WTC11 (cell line): ENCODE results near the gene TRPC3. TPM values are rescaled to one million over a fixed set of nuclear protein-coding genes. Genes with fewer than 3 reads are reported as not detected.

Experiments used
- ATAC-seq: fragments of 200-7000 bp; cut with Tn5 transposase; 2 replicates; pipeline ENCODE4 v1.10.0; 2021; ENCODE audit warnings: mild to moderate bottlenecking, moderate library complexity
- CTCF ChIA-PET: fragments of 300-600 bp; sonication (Branson Sonifier 250); formaldehyde crosslinking; loops from one replicate; lab custom pipeline; 2021; ENCODE audit warnings: antibody characterized with exemption; lab: Charles Lee
- POLR2A ChIA-PET: fragments of 350-600 bp; sonication (Branson Sonifier 250); formaldehyde crosslinking; loops from one replicate; lab custom pipeline; 2021; ENCODE audit warnings: antibody characterized with exemption; lab: Charles Lee
- DNase-seq: peaks from one replicate; pipeline ENCODE4 v3.0.0; 2021; ENCODE audit warnings: low spot score
- H3K27ac Mint-ChIP-seq: 2 replicates; pipeline ENCODE4 v1.8.0; 2021; ENCODE audit warnings: mixed read lengths
- H3K27me3 Mint-ChIP-seq: 2 replicates; pipeline ENCODE4 v1.8.0; 2021; ENCODE audit warnings: low read depth, mild to moderate bottlenecking, moderate library complexity, mixed read lengths
- H3K36me3 Mint-ChIP-seq: 2 replicates; pipeline ENCODE4 v1.8.0; 2021; ENCODE audit warnings: mixed read lengths
- H3K4me1 Mint-ChIP-seq: 2 replicates; pipeline ENCODE4 v1.8.0; 2022; ENCODE audit warnings: mixed read lengths
- H3K4me3 Mint-ChIP-seq: 2 replicates; pipeline ENCODE4 v1.8.0; 2021; ENCODE audit warnings: mild to moderate bottlenecking, moderate library complexity, mixed read lengths
- H3K9me3 Mint-ChIP-seq: 2 replicates; pipeline ENCODE4 v1.8.0; 2021; ENCODE audit warnings: mixed read lengths
- E2F1 ChIP-seq: sonication (generic); formaldehyde crosslinking; IDR thresholded peaks from 2 replicates; pipeline ENCODE4 v1.8.0; 2022; ENCODE audit warnings: mild to moderate bottlenecking, missing genetic modification reagents
- MAX ChIP-seq: sonication (generic); formaldehyde crosslinking; IDR thresholded peaks from 2 replicates; pipeline ENCODE4 v1.8.0; 2022; ENCODE audit warnings: mild to moderate bottlenecking, missing genetic modification reagents
- MYBL2 ChIP-seq: sonication (generic); formaldehyde crosslinking; IDR thresholded peaks from 2 replicates; pipeline ENCODE4 v1.8.1; 2023; ENCODE audit warnings: mild to moderate bottlenecking, moderate library complexity, missing genetic modification reagents
- NFE2L1 ChIP-seq: sonication (generic); formaldehyde crosslinking; IDR thresholded peaks from 2 replicates; pipeline ENCODE4 v1.8.1; 2023; ENCODE audit warnings: missing genetic modification reagents
- NR3C1 ChIP-seq: sonication (generic); formaldehyde crosslinking; conservative IDR thresholded peaks from 2 replicates; pipeline ENCODE4 v1.8.1; 2023; ENCODE audit warnings: low read depth, mild to moderate bottlenecking, missing genetic modification reagents
- STAT6 ChIP-seq: sonication (generic); formaldehyde crosslinking; conservative IDR thresholded peaks from 2 replicates; pipeline ENCODE4 v1.8.1; 2023; ENCODE audit warnings: mild to moderate bottlenecking, low read depth, missing genetic modification reagents, moderate library complexity
- USF2 ChIP-seq: sonication (generic); formaldehyde crosslinking; IDR thresholded peaks from 2 replicates; pipeline ENCODE4 v1.8.1; 2023; ENCODE audit warnings: mild to moderate bottlenecking, missing genetic modification reagents, moderate library complexity
- ZBTB43 ChIP-seq: sonication (generic); formaldehyde crosslinking; IDR thresholded peaks from 2 replicates; pipeline ENCODE4 v1.8.1; 2023; ENCODE audit warnings: mild to moderate bottlenecking, missing genetic modification reagents
- ZNF219 ChIP-seq: sonication (generic); formaldehyde crosslinking; IDR thresholded peaks from 2 replicates; pipeline ENCODE4 v1.8.0; 2023; ENCODE audit warnings: missing genetic modification reagents, mild to moderate bottlenecking, borderline replicate concordance
- ZNF317 ChIP-seq: sonication (generic); formaldehyde crosslinking; IDR thresholded peaks from 2 replicates; pipeline ENCODE4 v1.8.1; 2023; ENCODE audit warnings: low read depth, mild to moderate bottlenecking, moderate library complexity, missing genetic modification reagents, borderline replicate concordance
- ZNF512 ChIP-seq: sonication (generic); formaldehyde crosslinking; IDR thresholded peaks from 2 replicates; pipeline ENCODE4 v1.8.1; 2022; ENCODE audit warnings: missing genetic modification reagents, borderline replicate concordance
- ZNF532 ChIP-seq: fragments of 250-450 bp; sonication (Bioruptor Pico); IDR thresholded peaks from 2 replicates; pipeline ENCODE4 v1.9.0; 2021; ENCODE audit warnings: mild to moderate bottlenecking, borderline replicate concordance
- total RNA-seq: library from RNA; stranded (reverse); gene quantifications from 3 replicates; pipeline ENCODE4 v1.2.3, GENCODE V29; 2021

Gene TRPC3
- total RNA-seq, 1 experiment from 2014 or later: 0.26 TPM

GRCh38 chr4:121990489-121990888 lies 38.6 kb upstream of the TRPC3 start:
- Mint-ChIP-seq H3K9me3 (no peaks in the 10 kb centered on the region), H3K36me3 (no peaks in the 10 kb centered on the region), H3K27me3 (no peaks in the 10 kb centered on the region; the same call in 1 of the 2 replicates), H3K4me3 (no peak overlapping the region), H3K27ac (no peak overlapping the region), H3K4me1 (peaks cover 4% of the 10 kb centered on the region; the same call in 1 of the 2 replicates)
- no peak for DNase-seq
- no peak for ATAC-seq
- no peak for TF ChIP-seq NR3C1 (CRISPR knock-in tag)
- POLR2A ChIA-PET: no interaction called here
- CTCF ChIA-PET: interaction anchor here (0.8 to 1.9 kb wide), 2 partner anchors 41 to 90 kb away, joined by 3 to 7 read pairs; no protein-coding TSS in a partner anchor

GRCh38 chr4:121989715-121990114 lies 37.9 kb upstream of the TRPC3 start:
- H3K4me1 Mint-ChIP-seq: peaks cover 4% of the 10 kb centered on the region; the same call in 1 of the 2 replicates
- H3K36me3 Mint-ChIP-seq: no peaks in the 10 kb centered on the region
- H3K27ac Mint-ChIP-seq: no peak overlapping the region
- CTCF ChIA-PET: interaction anchor here (1.9 kb wide), 1 partner anchor 89 kb away, joined by 7 read pairs; no protein-coding TSS in a partner anchor
- H3K27me3 Mint-ChIP-seq: no peaks in the 10 kb centered on the region; the same call in 1 of the 2 replicates
- H3K9me3 Mint-ChIP-seq: no peaks in the 10 kb centered on the region
- DNase-seq (no peak), ATAC-seq (peak; percentile 72)
- POLR2A ChIA-PET: no interaction called here
- no peak overlapping the region for H3K4me3 Mint-ChIP-seq
- TF ChIP-seq ZNF219 (CRISPR knock-in tag) (no peak), NFE2L1 (no peak), MAX (CRISPR knock-in tag) (no peak), ZNF317 (CRISPR knock-in tag) (no peak), ZNF532 (CRISPR knock-in tag) (no peak), USF2 (no peak)

- no peaks in the 10 kb centered on the region for H3K9me3 Mint-ChIP-seq
- no peak for ATAC-seq
- TF ChIP-seq ZNF512 (CRISPR knock-in tag): no peak
- TF ChIP-seq STAT6 (CRISPR knock-in tag): no peak
- no peak for TF ChIP-seq ZNF532 (CRISPR knock-in tag)
- TF ChIP-seq MAX (CRISPR knock-in tag): no peak
- TF ChIP-seq ZBTB43 (CRISPR knock-in tag): no peak
- no peak for TF ChIP-seq MYBL2 (CRISPR knock-in tag)
- no peak for TF ChIP-seq E2F1
- ChIA-PET POLR2A (no interaction called here), CTCF (interaction anchor here (1.9 kb wide), 1 partner anchor 88 kb away, joined by 7 read pairs; no protein-coding TSS in a partner anchor)
- no peaks in the 10 kb centered on the region for H3K27me3 Mint-ChIP-seq
- H3K4me3 Mint-ChIP-seq: no peak overlapping the region
- H3K36me3 Mint-ChIP-seq: no peaks in the 10 kb centered on the region
- peaks cover 4% of the 10 kb centered on the region; the same call in 1 of the 2 replicates for H3K4me1 Mint-ChIP-seq
- H3K27ac Mint-ChIP-seq: no peak overlapping the region
- no peak for DNase-seq
These were observed 37.1 kb upstream of the TRPC3 start for GRCh38 chr4:121988950-121989349.
